ENCODE measurements around the gene IFT81. TPM values are rescaled to one million over a fixed set of nuclear protein-coding genes. Genes with fewer than 3 reads are reported as not detected.
"Not testable (repeated sequence)": the region's sequence is repeated elsewhere in the genome, so short reads cannot be mapped to it uniquely, and the experiment has no call there.

The IFT81 gene
- total RNA-seq, 2 donors from 2014 or later, result 0.42 to 0.86 TPM

- no peak for DNase-seq
- Mint-ChIP-seq H3K4me3 (no peak overlapping the region), H3K27me3 (no peaks in the 10 kb centered on the region), H3K27ac (no peak overlapping the region), H3K4me1 (no peaks in the 10 kb centered on the region), H3K36me3 (ENCODE audit: low read depth) (no peaks in the 10 kb centered on the region)
- ATAC-seq, result no peak
- peaks cover 3% of the 10 kb centered on the region for H3K9me3 ChIP-seq (ENCODE audit: control insufficient read depth, low read length, poor library complexity, severe bottlenecking)
Measured at GRCh38 chr12:110182281-110182680, 58.1 kb downstream of the IFT81 start.

GRCh38 chr12:110183386-110183785, 59.2 kb downstream of the IFT81 start:
- H3K27ac Mint-ChIP-seq, result no peak overlapping the region
- H3K4me3 Mint-ChIP-seq, result no peak overlapping the region
- no peaks in the 10 kb centered on the region for H3K4me1 Mint-ChIP-seq
- no peak for DNase-seq
- no peaks in the 10 kb centered on the region for H3K27me3 Mint-ChIP-seq
- H3K36me3 Mint-ChIP-seq (ENCODE audit: low read depth), result no peaks in the 10 kb centered on the region
- peaks cover 3% of the 10 kb centered on the region for H3K9me3 ChIP-seq (ENCODE audit: control insufficient read depth, low read length, poor library complexity, severe bottlenecking)
- ATAC-seq, result no peak

GRCh38 chr12:110185626-110186025, 61.5 kb downstream of the IFT81 start:
- H3K27ac Mint-ChIP-seq, result no peak overlapping the region
- no peak for DNase-seq
- no peak overlapping the region for H3K4me3 Mint-ChIP-seq
- H3K9me3 ChIP-seq (ENCODE audit: control insufficient read depth, low read length, poor library complexity, severe bottlenecking), result peaks cover 3% of the 10 kb centered on the region
- peaks cover 3% of the 10 kb centered on the region for H3K36me3 Mint-ChIP-seq (ENCODE audit: low read depth)
- ATAC-seq, result no peak
- no peaks in the 10 kb centered on the region for H3K4me1 Mint-ChIP-seq
- no peaks in the 10 kb centered on the region for H3K27me3 Mint-ChIP-seq

GRCh38 chr12:110186059-110186458, 61.9 kb downstream of the IFT81 start:
- Mint-ChIP-seq H3K4me3 (no peak overlapping the region), H3K36me3 (ENCODE audit: low read depth) (peaks cover 3% of the 10 kb centered on the region), H3K27ac (no peak overlapping the region), H3K27me3 (no peaks in the 10 kb centered on the region), H3K4me1 (no peaks in the 10 kb centered on the region)
- H3K9me3 ChIP-seq (ENCODE audit: control insufficient read depth, low read length, poor library complexity, severe bottlenecking), result peaks cover 3% of the 10 kb centered on the region
- no peak for ATAC-seq
- DNase-seq, result no peak

- ATAC-seq (no peak), DNase-seq (no peak)
- Mint-ChIP-seq H3K27ac (no peak overlapping the region), H3K4me1 (no peaks in the 10 kb centered on the region), H3K36me3 (ENCODE audit: low read depth) (peaks cover 3% of the 10 kb centered on the region), H3K4me3 (no peak overlapping the region), H3K27me3 (no peaks in the 10 kb centered on the region)
- no peaks in the 10 kb centered on the region for H3K9me3 ChIP-seq (ENCODE audit: control insufficient read depth, low read length, poor library complexity, severe bottlenecking)
Measured at GRCh38 chr12:110193196-110193595, 69.0 kb downstream of the IFT81 start.

- no peaks in the 10 kb centered on the region for H3K36me3 Mint-ChIP-seq (ENCODE audit: low read depth)
- H3K27me3 Mint-ChIP-seq, result no peaks in the 10 kb centered on the region
- H3K27ac Mint-ChIP-seq, result no peak overlapping the region
- DNase-seq, result no peak
- ATAC-seq, result no peak
- H3K4me3 Mint-ChIP-seq, result no peak overlapping the region
- H3K9me3 ChIP-seq (ENCODE audit: control insufficient read depth, low read length, poor library complexity, severe bottlenecking), result no peaks in the 10 kb centered on the region
- H3K4me1 Mint-ChIP-seq, result peaks cover 7% of the 10 kb centered on the region
Measured at GRCh38 chr12:110197003-110197402, 72.8 kb downstream of the IFT81 start.

GRCh38 chr12:110198386-110198785, 74.2 kb downstream of the IFT81 start:
- Mint-ChIP-seq H3K36me3 (ENCODE audit: low read depth) (no peaks in the 10 kb centered on the region), H3K27me3 (no peaks in the 10 kb centered on the region), H3K4me1 (peaks cover 7% of the 10 kb centered on the region), H3K27ac (no peak overlapping the region), H3K4me3 (no peak overlapping the region)
- H3K9me3 ChIP-seq (ENCODE audit: control insufficient read depth, low read length, poor library complexity, severe bottlenecking), result no peaks in the 10 kb centered on the region
- ATAC-seq (no peak), DNase-seq (no peak)

- H3K9me3 ChIP-seq (ENCODE audit: control insufficient read depth, low read length, poor library complexity, severe bottlenecking), result no peaks in the 10 kb centered on the region
- peaks cover 5% of the 10 kb centered on the region for H3K36me3 Mint-ChIP-seq (ENCODE audit: low read depth)
- peaks cover 7% of the 10 kb centered on the region for H3K4me1 Mint-ChIP-seq
- ATAC-seq (no peak), DNase-seq (no peak)
- H3K27me3 Mint-ChIP-seq, result no peaks in the 10 kb centered on the region
- H3K4me3 Mint-ChIP-seq, result no peak overlapping the region
- H3K27ac Mint-ChIP-seq, result no peak overlapping the region
Measured at GRCh38 chr12:110199339-110200123, 75.4 kb downstream of the IFT81 start.

- H3K4me3 Mint-ChIP-seq, result no peak overlapping the region
- DNase-seq (no peak), ATAC-seq (no peak)
- H3K4me1 Mint-ChIP-seq, result peaks cover 7% of the 10 kb centered on the region
- H3K9me3 ChIP-seq (ENCODE audit: control insufficient read depth, low read length, poor library complexity, severe bottlenecking), result no peaks in the 10 kb centered on the region
- peaks cover 6% of the 10 kb centered on the region for H3K36me3 Mint-ChIP-seq (ENCODE audit: low read depth)
- no peaks in the 10 kb centered on the region for H3K27me3 Mint-ChIP-seq
- no peak overlapping the region for H3K27ac Mint-ChIP-seq
Measured at GRCh38 chr12:110200124-110200417, 75.9 kb downstream of the IFT81 start.

- Mint-ChIP-seq H3K4me1 (peaks cover 7% of the 10 kb centered on the region), H3K27ac (no peak overlapping the region), H3K4me3 (no peak overlapping the region), H3K27me3 (no peaks in the 10 kb centered on the region), H3K36me3 (ENCODE audit: low read depth) (peaks cover 6% of the 10 kb centered on the region)
- DNase-seq (no peak), ATAC-seq (no peak)
- H3K9me3 ChIP-seq (ENCODE audit: control insufficient read depth, low read length, poor library complexity, severe bottlenecking), result no peaks in the 10 kb centered on the region
Measured at GRCh38 chr12:110201995-110202394, 77.8 kb downstream of the IFT81 start.

- Mint-ChIP-seq H3K36me3 (ENCODE audit: low read depth) (peaks cover 6% of the 10 kb centered on the region), H3K4me3 (no peak overlapping the region), H3K4me1 (peaks cover 7% of the 10 kb centered on the region), H3K27ac (no peak overlapping the region), H3K27me3 (no peaks in the 10 kb centered on the region)
- H3K9me3 ChIP-seq (ENCODE audit: control insufficient read depth, low read length, poor library complexity, severe bottlenecking), result no peaks in the 10 kb centered on the region
- no peak for ATAC-seq
- DNase-seq, result no peak
Measured at GRCh38 chr12:110203546-110203945, 79.4 kb downstream of the IFT81 start.

- H3K9me3 ChIP-seq (ENCODE audit: control insufficient read depth, low read length, poor library complexity, severe bottlenecking), result no peaks in the 10 kb centered on the region
- no peak for ATAC-seq
- Mint-ChIP-seq H3K4me1 (no peaks in the 10 kb centered on the region), H3K36me3 (ENCODE audit: low read depth) (peaks cover 6% of the 10 kb centered on the region), H3K27me3 (no peaks in the 10 kb centered on the region), H3K27ac (no peak overlapping the region), H3K4me3 (no peak overlapping the region)
- no peak for DNase-seq
Measured at GRCh38 chr12:110205931-110206330, 81.8 kb downstream of the IFT81 start.

GRCh38 chr12:110211639-110212536, 87.7 kb downstream of the IFT81 start:
- not testable (repeated sequence) for H3K36me3 Mint-ChIP-seq (ENCODE audit: low read depth); H3K9me3 ChIP-seq (ENCODE audit: control insufficient read depth, low read length, poor library complexity, severe bottlenecking); H3K27me3 Mint-ChIP-seq; DNase-seq; H3K4me3 Mint-ChIP-seq; H3K27ac Mint-ChIP-seq; ATAC-seq; H3K4me1 Mint-ChIP-seq

Measured in T-helper 17 cell (primary cell).